SK-N-SH treated with all-trans-retinoic acid at 6 μM for 48 hours (cell line): Measurements from ENCODE around the gene SNUPN.

Experiments used
- ATAC-seq: fragments of 200-7000 bp; cut with Tn5 transposase; 3 replicates; pipeline ENCODE4 v1.9.1; 2020; ENCODE audit warnings: mild to moderate bottlenecking, moderate library complexity
- ARNTL ChIP-seq: fragments of 450-650 bp; formaldehyde crosslinking; IDR thresholded peaks from 2 replicates; pipeline ENCODE4 v1.5.0; 2020; ENCODE audit warnings: low read depth, mild to moderate bottlenecking, moderate library complexity, borderline replicate concordance
- BACH2 ChIP-seq: fragments of 250-450 bp; sonication (Bioruptor Pico); IDR thresholded peaks from 2 replicates; pipeline ENCODE4 v1.9.0; 2021; ENCODE audit warnings: mild to moderate bottlenecking, borderline replicate concordance
- CSDC2 ChIP-seq: fragments of 250-450 bp; sonication (Bioruptor Pico); IDR thresholded peaks from 2 replicates; pipeline ENCODE4 v1.5.0; 2020; ENCODE audit warnings: mild to moderate bottlenecking, moderate library complexity
- ESRRG ChIP-seq: fragments of 250-450 bp; sonication (Bioruptor Pico); IDR thresholded peaks from 2 replicates; pipeline ENCODE4 v1.6.1; 2021; ENCODE audit warnings: mild to moderate bottlenecking
- GLIS3 ChIP-seq: fragments of 250-450 bp; sonication (Bioruptor Pico); IDR thresholded peaks from 2 replicates; pipeline ENCODE4 v1.5.0; 2020; ENCODE audit warnings: mild to moderate bottlenecking, moderate library complexity
- ISL1 ChIP-seq: fragments of 250-450 bp; sonication (Bioruptor Pico); IDR thresholded peaks from 2 replicates; pipeline ENCODE4 v2.1.2; 2022; ENCODE audit warnings: mild to moderate bottlenecking, moderate library complexity
- OSR1 ChIP-seq: fragments of 250-450 bp; sonication (Bioruptor Pico); IDR thresholded peaks from 2 replicates; pipeline ENCODE4 v1.8.0; 2022; ENCODE audit warnings: moderate library complexity, mild to moderate bottlenecking, inconsistent platforms
- RARB ChIP-seq: fragments of 250-450 bp; sonication (Bioruptor Pico); IDR thresholded peaks from 2 replicates; pipeline ENCODE4 v1.8.0; 2021; ENCODE audit warnings: mild to moderate bottlenecking, moderate library complexity
- SNAI2 ChIP-seq: fragments of 250-450 bp; sonication (Bioruptor Pico); IDR thresholded peaks from 2 replicates; pipeline ENCODE4 v1.5.0; 2020; ENCODE audit warnings: mild to moderate bottlenecking, moderate library complexity
- TCF4 ChIP-seq: fragments of 250-450 bp; sonication (Bioruptor Pico); IDR thresholded peaks from 2 replicates; pipeline ENCODE4 v1.8.0; 2021; ENCODE audit warnings: mild to moderate bottlenecking, moderate library complexity, borderline replicate concordance
- ZC3H10 ChIP-seq: fragments of 250-450 bp; sonication (Bioruptor Pico); IDR thresholded peaks from 2 replicates; pipeline ENCODE4 v1.5.1; 2021; ENCODE audit warnings: mild to moderate bottlenecking, moderate library complexity
- ZFP30 ChIP-seq: fragments of 450-650 bp; formaldehyde crosslinking; IDR thresholded peaks from 2 replicates; pipeline ENCODE4 v1.5.0; 2022; ENCODE audit warnings: mild to moderate bottlenecking, moderate library complexity
- ZNF565 ChIP-seq: fragments of 450-650 bp; formaldehyde crosslinking; conservative IDR thresholded peaks from 2 replicates; pipeline ENCODE4 v1.5.0; 2020; ENCODE audit warnings: low read depth, mild to moderate bottlenecking, moderate library complexity
- ZNF70 ChIP-seq: fragments of 450-650 bp; formaldehyde crosslinking; IDR thresholded peaks from 2 replicates; pipeline ENCODE4 v1.5.0; 2020; ENCODE audit warnings: mild to moderate bottlenecking, moderate library complexity
- ZNF8 ChIP-seq: fragments of 450-650 bp; formaldehyde crosslinking; IDR thresholded peaks from 2 replicates; pipeline ENCODE4 v1.5.0; 2020; ENCODE audit warnings: mild to moderate bottlenecking, moderate library complexity
- TF ChIP-seq, protein P1 (sequence below): fragments of 250-450 bp; sonication (Bioruptor Pico); IDR thresholded peaks from 2 replicates; pipeline ENCODE4 v1.8.0; 2021; ENCODE audit warnings: low read depth, mild to moderate bottlenecking, moderate library complexity, borderline replicate concordance
- TF ChIP-seq, protein P2 (sequence below): fragments of 250-450 bp; sonication (Bioruptor Pico); IDR thresholded peaks from 2 replicates; pipeline ENCODE4 v1.5.1; 2020; ENCODE audit warnings: low read depth, mild to moderate bottlenecking, moderate library complexity
- TF ChIP-seq, protein P3 (sequence below): fragments of 250-450 bp; sonication (Bioruptor Pico); IDR thresholded peaks from 2 replicates; pipeline ENCODE4 v1.5.0; 2020; ENCODE audit warnings: mild to moderate bottlenecking, moderate library complexity
- TF ChIP-seq, protein P4 (sequence below): fragments of 250-450 bp; sonication (Bioruptor Pico); IDR thresholded peaks from 2 replicates; pipeline ENCODE4 v1.8.0; 2020; ENCODE audit warnings: mild to moderate bottlenecking, moderate library complexity, borderline replicate concordance
- TF ChIP-seq, protein P5 (sequence below): fragments of 250-450 bp; sonication (Bioruptor Pico); IDR thresholded peaks from 2 replicates; pipeline ENCODE4 v1.5.1; 2021; ENCODE audit warnings: mild to moderate bottlenecking, moderate library complexity

Gene SNUPN

DNA sequence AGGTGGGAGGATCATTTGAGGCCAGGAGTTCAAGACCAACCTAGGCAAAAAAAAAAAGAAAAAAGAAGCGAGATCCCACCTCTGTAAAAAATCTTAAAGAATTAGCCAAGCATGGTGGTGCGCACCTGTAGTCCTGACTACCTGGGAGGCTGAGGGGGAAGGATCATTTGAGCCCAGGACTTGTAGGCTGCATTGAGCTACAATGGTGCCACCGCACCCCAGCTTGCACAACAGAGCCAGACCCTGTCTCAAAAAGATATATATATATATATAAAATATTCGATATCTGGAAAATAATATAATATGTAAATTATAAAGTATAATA lies 15.6 kb upstream of the SNUPN start:
- TF ChIP-seq GLIS3 (CRISPR knock-in tag): no peak
- no peak for TF ChIP-seq ZNF8 (CRISPR knock-in tag)
- TF ChIP-seq ESRRG (CRISPR knock-in tag): no peak
- TF ChIP-seq, protein P1, sequence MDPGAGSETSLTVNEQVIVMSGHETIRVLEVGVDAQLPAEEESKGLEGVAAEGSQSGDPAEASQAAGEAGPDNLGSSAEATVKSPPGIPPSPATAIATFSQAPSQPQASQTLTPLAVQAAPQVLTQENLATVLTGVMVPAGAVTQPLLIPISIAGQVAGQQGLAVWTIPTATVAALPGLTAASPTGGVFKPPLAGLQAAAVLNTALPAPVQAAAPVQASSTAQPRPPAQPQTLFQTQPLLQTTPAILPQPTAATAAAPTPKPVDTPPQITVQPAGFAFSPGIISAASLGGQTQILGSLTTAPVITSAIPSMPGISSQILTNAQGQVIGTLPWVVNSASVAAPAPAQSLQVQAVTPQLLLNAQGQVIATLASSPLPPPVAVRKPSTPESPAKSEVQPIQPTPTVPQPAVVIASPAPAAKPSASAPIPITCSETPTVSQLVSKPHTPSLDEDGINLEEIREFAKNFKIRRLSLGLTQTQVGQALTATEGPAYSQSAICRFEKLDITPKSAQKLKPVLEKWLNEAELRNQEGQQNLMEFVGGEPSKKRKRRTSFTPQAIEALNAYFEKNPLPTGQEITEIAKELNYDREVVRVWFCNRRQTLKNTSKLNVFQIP (CRISPR knock-in tag): no peak
- no peak for TF ChIP-seq ZC3H10
- ATAC-seq: no peak

DNA sequence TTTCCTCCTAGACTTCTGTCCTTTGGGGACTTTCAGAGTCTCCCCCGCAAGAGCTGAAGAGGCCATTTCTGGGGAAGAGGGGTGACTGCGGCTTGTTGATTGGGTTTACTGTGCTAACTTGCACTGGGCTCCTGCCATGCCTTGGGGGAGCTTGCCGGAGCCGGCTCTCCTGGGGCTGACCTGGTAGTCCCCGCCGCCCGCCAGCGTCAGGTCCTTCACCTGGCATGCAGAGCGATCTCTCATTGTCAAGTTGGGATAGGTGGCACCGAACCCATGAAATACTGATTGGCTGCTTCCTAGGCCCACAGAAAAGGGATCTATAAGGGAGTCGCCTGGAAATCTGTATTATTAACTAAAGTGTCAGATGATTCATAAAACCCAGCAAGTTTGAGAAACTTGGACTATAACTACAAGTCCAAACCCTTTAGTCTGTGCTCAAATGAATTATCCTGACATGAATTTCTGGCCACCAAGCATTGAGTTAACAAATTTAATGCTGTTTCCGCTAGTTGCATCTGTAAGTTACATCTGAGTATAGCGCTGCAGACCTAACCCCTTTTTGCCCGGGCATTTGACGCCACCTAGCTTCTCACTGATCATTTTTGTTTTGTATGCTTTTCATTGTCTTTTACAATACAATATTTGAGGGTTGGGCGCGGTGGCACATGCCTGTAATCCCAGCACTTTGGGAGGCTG lies 15.1 kb upstream of the SNUPN start:
- TF ChIP-seq OSR1 (CRISPR knock-in tag): no peak
- TF ChIP-seq, protein P1 (CRISPR knock-in tag): no peak
- TF ChIP-seq ZFP30 (CRISPR knock-in tag): no peak
- no peak for TF ChIP-seq ARNTL (CRISPR knock-in tag)
- no peak for TF ChIP-seq ZNF70 (CRISPR knock-in tag)
- TF ChIP-seq BACH2: no peak
- no peak for TF ChIP-seq ISL1 (CRISPR knock-in tag)
- no peak for TF ChIP-seq ZC3H10
- TF ChIP-seq, protein P2, sequence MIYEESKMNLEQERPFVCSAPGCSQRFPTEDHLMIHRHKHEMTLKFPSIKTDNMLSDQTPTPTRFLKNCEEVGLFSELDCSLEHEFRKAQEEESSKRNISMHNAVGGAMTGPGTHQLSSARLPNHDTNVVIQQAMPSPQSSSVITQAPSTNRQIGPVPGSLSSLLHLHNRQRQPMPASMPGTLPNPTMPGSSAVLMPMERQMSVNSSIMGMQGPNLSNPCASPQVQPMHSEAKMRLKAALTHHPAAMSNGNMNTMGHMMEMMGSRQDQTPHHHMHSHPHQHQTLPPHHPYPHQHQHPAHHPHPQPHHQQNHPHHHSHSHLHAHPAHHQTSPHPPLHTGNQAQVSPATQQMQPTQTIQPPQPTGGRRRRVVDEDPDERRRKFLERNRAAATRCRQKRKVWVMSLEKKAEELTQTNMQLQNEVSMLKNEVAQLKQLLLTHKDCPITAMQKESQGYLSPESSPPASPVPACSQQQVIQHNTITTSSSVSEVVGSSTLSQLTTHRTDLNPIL (CRISPR knock-in tag): no peak
- TF ChIP-seq, protein P3, sequence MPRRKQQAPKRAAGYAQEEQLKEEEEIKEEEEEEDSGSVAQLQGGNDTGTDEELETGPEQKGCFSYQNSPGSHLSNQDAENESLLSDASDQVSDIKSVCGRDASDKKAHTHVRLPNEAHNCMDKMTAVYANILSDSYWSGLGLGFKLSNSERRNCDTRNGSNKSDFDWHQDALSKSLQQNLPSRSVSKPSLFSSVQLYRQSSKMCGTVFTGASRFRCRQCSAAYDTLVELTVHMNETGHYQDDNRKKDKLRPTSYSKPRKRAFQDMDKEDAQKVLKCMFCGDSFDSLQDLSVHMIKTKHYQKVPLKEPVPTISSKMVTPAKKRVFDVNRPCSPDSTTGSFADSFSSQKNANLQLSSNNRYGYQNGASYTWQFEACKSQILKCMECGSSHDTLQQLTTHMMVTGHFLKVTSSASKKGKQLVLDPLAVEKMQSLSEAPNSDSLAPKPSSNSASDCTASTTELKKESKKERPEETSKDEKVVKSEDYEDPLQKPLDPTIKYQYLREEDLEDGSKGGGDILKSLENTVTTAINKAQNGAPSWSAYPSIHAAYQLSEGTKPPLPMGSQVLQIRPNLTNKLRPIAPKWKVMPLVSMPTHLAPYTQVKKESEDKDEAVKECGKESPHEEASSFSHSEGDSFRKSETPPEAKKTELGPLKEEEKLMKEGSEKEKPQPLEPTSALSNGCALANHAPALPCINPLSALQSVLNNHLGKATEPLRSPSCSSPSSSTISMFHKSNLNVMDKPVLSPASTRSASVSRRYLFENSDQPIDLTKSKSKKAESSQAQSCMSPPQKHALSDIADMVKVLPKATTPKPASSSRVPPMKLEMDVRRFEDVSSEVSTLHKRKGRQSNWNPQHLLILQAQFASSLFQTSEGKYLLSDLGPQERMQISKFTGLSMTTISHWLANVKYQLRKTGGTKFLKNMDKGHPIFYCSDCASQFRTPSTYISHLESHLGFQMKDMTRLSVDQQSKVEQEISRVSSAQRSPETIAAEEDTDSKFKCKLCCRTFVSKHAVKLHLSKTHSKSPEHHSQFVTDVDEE (CRISPR knock-in tag): no peak
- TF ChIP-seq, protein P4, sequence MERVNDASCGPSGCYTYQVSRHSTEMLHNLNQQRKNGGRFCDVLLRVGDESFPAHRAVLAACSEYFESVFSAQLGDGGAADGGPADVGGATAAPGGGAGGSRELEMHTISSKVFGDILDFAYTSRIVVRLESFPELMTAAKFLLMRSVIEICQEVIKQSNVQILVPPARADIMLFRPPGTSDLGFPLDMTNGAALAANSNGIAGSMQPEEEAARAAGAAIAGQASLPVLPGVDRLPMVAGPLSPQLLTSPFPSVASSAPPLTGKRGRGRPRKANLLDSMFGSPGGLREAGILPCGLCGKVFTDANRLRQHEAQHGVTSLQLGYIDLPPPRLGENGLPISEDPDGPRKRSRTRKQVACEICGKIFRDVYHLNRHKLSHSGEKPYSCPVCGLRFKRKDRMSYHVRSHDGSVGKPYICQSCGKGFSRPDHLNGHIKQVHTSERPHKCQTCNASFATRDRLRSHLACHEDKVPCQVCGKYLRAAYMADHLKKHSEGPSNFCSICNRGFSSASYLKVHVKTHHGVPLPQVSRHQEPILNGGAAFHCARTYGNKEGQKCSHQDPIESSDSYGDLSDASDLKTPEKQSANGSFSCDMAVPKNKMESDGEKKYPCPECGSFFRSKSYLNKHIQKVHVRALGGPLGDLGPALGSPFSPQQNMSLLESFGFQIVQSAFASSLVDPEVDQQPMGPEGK (CRISPR knock-in tag): no peak
- no peak for TF ChIP-seq TCF4 (CRISPR knock-in tag)
- TF ChIP-seq, protein P5, sequence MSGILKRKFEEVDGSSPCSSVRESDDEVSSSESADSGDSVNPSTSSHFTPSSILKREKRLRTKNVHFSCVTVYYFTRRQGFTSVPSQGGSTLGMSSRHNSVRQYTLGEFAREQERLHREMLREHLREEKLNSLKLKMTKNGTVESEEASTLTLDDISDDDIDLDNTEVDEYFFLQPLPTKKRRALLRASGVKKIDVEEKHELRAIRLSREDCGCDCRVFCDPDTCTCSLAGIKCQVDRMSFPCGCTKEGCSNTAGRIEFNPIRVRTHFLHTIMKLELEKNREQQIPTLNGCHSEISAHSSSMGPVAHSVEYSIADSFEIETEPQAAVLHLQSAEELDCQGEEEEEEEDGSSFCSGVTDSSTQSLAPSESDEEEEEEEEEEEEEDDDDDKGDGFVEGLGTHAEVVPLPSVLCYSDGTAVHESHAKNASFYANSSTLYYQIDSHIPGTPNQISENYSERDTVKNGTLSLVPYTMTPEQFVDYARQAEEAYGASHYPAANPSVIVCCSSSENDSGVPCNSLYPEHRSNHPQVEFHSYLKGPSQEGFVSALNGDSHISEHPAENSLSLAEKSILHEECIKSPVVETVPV (CRISPR knock-in tag): no peak
- TF ChIP-seq ZNF565 (CRISPR knock-in tag): no peak
- no peak for TF ChIP-seq ESRRG (CRISPR knock-in tag)
- no peak for TF ChIP-seq RARB (CRISPR knock-in tag)
- no peak for TF ChIP-seq SNAI2
- TF ChIP-seq ZNF8 (CRISPR knock-in tag): no peak
- TF ChIP-seq GLIS3 (CRISPR knock-in tag): no peak
- TF ChIP-seq CSDC2 (CRISPR knock-in tag): no peak
- TF ChIP-seq, all 23 proteins: peak for 0
- peak; percentile 63 for ATAC-seq
